ENCODE results near the gene ELMO1. TPM values are rescaled to one million over a fixed set of nuclear protein-coding genes. Genes with fewer than 3 reads are reported as not detected.

Gene ELMO1
- total RNA-seq, 2 donors from 2014 or later, result 10.9 to 56.0 TPM

DNA sequence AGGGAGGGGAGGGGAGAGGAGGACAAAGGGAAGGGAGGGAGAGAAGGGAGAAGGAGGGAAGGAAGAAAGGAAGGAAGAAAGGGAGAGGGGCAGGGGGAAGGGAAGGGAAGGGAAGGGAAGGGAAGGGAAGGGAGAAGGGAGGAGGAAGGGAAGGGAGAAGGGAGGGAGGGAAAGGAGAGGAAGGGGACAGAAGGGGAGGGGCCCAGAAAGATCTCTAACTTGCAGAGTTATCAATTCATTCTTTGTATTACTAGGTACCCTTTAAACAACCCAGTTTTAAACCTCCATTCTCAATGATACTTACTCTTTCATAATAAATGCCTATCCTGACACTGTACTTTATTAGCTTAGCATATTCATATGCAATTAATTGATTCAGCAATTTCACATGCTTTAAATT, 192.0 kb downstream of the ELMO1 start:
- peaks cover 6% of the 10 kb centered on the region for H3K4me1 ChIP-seq
- intact Hi-C loops (cut with DNase I), result no loop called here
- DNase-seq (no peak), ATAC-seq (no peak)
- H3K36me3 ChIP-seq (replicated peaks in 1 of 2; ENCODE audit: insufficient read depth in 1 of 2, low read depth in 2 of 2), result no peaks in the 10 kb centered on the region
- TF ChIP-seq, protein P1, sequence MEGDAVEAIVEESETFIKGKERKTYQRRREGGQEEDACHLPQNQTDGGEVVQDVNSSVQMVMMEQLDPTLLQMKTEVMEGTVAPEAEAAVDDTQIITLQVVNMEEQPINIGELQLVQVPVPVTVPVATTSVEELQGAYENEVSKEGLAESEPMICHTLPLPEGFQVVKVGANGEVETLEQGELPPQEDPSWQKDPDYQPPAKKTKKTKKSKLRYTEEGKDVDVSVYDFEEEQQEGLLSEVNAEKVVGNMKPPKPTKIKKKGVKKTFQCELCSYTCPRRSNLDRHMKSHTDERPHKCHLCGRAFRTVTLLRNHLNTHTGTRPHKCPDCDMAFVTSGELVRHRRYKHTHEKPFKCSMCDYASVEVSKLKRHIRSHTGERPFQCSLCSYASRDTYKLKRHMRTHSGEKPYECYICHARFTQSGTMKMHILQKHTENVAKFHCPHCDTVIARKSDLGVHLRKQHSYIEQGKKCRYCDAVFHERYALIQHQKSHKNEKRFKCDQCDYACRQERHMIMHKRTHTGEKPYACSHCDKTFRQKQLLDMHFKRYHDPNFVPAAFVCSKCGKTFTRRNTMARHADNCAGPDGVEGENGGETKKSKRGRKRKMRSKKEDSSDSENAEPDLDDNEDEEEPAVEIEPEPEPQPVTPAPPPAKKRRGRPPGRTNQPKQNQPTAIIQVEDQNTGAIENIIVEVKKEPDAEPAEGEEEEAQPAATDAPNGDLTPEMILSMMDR (IDR thresholded peaks at IDR 0.05), result no peak
- no peak for TF ChIP-seq POLR2A (IDR thresholded peaks at IDR 0.05)
- H3K4me3 ChIP-seq, result no peak overlapping the region
- no peaks in the 10 kb centered on the region for H3K9me3 ChIP-seq
- H3K27me3 ChIP-seq, result no peaks in the 10 kb centered on the region
- H3K27ac ChIP-seq, result no peak overlapping the region

DNA sequence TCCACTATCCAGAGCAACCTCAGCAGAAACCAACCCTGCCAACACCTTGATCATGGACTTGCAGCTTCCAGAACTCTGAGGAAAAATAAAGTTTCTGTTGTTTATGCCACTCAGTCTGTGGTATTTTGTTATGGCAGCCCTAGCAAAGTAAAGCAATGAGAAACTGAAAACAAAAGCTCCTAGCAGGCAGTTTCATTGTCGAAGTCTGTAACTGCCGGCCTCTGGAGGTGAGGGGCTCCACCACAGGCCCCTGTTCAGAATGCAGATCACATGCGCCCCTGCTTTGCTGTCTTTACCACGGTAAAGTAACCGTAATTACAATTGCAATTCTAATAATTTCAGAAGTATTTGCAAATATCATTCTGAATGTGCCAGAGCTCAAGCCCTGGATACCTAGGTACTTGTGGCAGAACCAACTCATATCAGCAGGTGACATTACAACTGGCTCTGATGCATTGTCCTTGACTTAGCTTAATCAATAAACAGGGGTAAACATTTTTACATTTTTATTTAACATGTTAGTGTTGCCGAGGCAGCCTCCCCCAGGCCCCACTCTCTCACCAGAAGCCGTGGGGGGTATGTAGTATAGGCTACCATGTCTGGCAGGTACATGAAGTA, 193.2 kb downstream of the ELMO1 start:
- ATAC-seq, result no peak
- WGBS, 2 donors, result 57 to 72% methylated on average over 5 to 7 of the region's 7 CpGs
- Histone ChIP-seq H3K9me3 (no peaks in the 10 kb centered on the region), H3K4me3 (no peak overlapping the region), H3K4me1 (no peaks in the 10 kb centered on the region), H3K36me3 (replicated peaks in 1 of 2; ENCODE audit: insufficient read depth in 1 of 2, low read depth in 2 of 2) (no peaks in the 10 kb centered on the region), H3K27me3 (no peaks in the 10 kb centered on the region), H3K27ac (no peak overlapping the region)
- no peak for TF ChIP-seq POLR2A (IDR thresholded peaks at IDR 0.05)
- TF ChIP-seq, protein P1 (IDR thresholded peaks at IDR 0.05), result no peak
- intact Hi-C loops (cut with DNase I), result no loop called here
- no peak for DNase-seq

DNA sequence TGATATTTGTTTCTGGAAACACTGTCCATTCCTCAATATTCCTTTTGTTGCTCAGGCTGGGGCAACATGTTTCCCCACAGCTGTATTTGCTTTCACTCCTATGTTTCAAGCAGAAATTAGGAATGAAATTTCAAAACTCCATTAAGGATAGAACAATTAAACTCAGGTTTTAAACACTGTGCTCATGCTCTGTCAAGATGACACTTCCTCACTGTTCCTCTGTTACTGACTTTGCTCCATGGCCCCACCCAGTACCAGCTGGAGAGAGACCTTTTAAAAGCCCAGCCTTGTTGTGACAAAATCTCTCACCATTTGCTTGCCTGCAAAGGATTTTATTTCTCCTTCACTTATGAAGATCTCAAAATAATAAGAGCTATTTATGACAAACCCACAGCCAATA, 197.4 kb downstream of the ELMO1 start:
- H3K27ac ChIP-seq, result no peak overlapping the region
- no peak for TF ChIP-seq POLR2A (IDR thresholded peaks at IDR 0.05)
- TF ChIP-seq, protein P1 (IDR thresholded peaks at IDR 0.05), result no peak
- no peaks in the 10 kb centered on the region for H3K27me3 ChIP-seq
- DNase-seq, result no peak
- no peak for ATAC-seq
- no peaks in the 10 kb centered on the region for H3K4me1 ChIP-seq
- no peaks in the 10 kb centered on the region for H3K36me3 ChIP-seq (replicated peaks in 1 of 2; ENCODE audit: insufficient read depth in 1 of 2, low read depth in 2 of 2)
- intact Hi-C loops (cut with DNase I), result no loop called here
- no peak overlapping the region for H3K4me3 ChIP-seq
- no peaks in the 10 kb centered on the region for H3K9me3 ChIP-seq

DNA sequence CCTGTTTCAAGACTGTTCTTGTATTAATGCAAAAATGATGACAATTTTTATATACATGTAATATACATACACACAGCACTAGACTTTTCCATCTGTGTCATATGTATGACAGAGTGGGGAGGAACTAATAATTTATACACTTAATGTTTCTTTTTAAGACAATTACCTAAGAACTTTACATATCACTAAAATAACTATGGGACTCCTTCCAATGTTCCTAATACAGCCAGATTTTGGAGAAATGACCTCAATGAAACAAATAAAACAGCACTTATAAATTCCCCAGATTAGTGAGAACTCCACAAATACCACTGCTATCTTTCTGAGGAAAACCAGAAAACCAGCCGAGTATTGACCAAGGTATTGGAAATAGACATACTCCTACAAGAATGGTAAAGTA, 199.4 kb downstream of the ELMO1 start:
- DNase-seq, result no peak
- no peaks in the 10 kb centered on the region for H3K9me3 ChIP-seq
- TF ChIP-seq POLR2A (IDR thresholded peaks at IDR 0.05), result no peak
- TF ChIP-seq, protein P1 (IDR thresholded peaks at IDR 0.05), result no peak
- 69 to 78% methylated on average over 1 of the region's 1 CpG for WGBS, 2 donors
- H3K27me3 ChIP-seq, result no peaks in the 10 kb centered on the region
- no peak overlapping the region for H3K27ac ChIP-seq
- H3K4me3 ChIP-seq, result no peak overlapping the region
- ATAC-seq, result no peak
- no peaks in the 10 kb centered on the region for H3K36me3 ChIP-seq (replicated peaks in 1 of 2; ENCODE audit: insufficient read depth in 1 of 2, low read depth in 2 of 2)
- H3K4me1 ChIP-seq, result no peaks in the 10 kb centered on the region
- intact Hi-C loops (cut with DNase I), result no loop called here

DNA sequence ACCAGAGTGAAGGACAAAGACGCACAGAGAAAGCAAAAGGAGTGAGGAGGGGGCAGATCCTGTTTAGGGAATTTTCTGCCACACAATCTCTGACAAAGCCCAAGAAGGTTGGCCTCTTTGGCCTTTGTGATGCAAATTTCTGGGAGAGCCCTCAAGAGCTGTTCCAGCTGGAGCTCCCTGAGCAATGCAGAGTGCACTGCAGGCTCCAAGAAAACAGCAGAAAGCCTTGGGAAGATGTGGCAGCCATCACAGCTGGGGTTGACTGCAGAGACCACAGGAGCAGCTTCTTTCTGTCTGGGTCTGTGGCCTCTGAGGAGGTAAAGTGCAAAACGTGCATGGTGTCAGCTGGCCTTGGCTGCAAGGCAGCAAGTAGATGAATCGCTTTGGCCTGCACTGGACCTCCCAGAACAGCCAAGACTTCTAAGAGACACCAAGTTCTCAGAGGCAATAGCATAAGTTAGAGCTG, 200.2 kb downstream of the ELMO1 start:
- peak in 3 of 4 donors; percentile 15 to 44 (median 20) for DNase-seq

More for the DNA sequence above, 200.2 kb downstream of the ELMO1 start:
- no peaks in the 10 kb centered on the region for H3K4me1 ChIP-seq
- no peaks in the 10 kb centered on the region for H3K27me3 ChIP-seq
- H3K9me3 ChIP-seq, result no peaks in the 10 kb centered on the region
- no peaks in the 10 kb centered on the region for H3K36me3 ChIP-seq (replicated peaks in 1 of 2; ENCODE audit: insufficient read depth in 1 of 2, low read depth in 2 of 2)
- peak; percentile 48 for ATAC-seq
- intact Hi-C loops (cut with DNase I), result no loop called here
- H3K4me3 ChIP-seq, result no peak overlapping the region
- peak overlapping the region in 2 of 4 donors; percentile 13 to 32 for H3K27ac ChIP-seq
- 55 to 64% methylated on average over 3 of the region's 3 CpGs for WGBS, 2 donors
- TF ChIP-seq, protein P1 (IDR thresholded peaks at IDR 0.05), result no peak
- no peak for TF ChIP-seq POLR2A (IDR thresholded peaks at IDR 0.05)

Data from body of pancreas (tissue), 4 donors.